Measurements from ENCODE around the gene STAG1.

DNA sequence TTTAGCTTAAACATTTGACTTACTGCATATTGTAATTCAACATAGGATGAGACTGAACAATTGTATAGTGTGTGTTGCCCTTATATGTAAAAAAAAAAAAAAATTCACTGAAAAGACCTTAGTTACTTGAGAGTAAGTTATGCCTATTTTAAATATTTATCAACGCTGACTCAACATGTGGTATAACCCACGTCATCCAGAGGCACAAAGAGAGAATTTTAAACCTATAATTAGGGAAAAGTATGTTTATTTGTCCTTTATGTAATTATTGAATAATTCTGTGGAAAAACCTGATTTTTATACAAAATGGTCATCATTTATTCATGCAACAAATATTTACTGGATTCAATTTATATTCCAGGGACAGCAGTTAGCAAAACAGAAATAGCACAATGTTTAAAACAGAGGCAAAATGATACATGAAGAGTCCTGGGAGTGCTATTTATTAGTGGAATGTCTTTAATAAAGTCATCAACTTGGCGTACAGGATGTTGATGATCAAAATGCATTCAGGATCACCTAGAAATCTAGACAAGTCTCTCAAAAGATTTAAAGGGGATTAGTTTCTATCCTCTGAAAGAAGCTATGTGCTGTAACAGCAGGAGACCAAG is 278.4 kb downstream of the STAG1 start:
- TF ChIP-seq POLR2A (IDR thresholded peaks at IDR 0.05), result no peak
- TF ChIP-seq EP300 (IDR thresholded peaks at IDR 0.05), result no peak
